Measurements from ENCODE around the gene SLC4A8. TPM values are rescaled to one million over a fixed set of nuclear protein-coding genes. Genes with fewer than 3 reads are reported as not detected.

The SLC4A8 gene
- total and polyA plus RNA-seq, 7 donors, result under 0.01 to 3.0 (median 0.71) TPM

DNA sequence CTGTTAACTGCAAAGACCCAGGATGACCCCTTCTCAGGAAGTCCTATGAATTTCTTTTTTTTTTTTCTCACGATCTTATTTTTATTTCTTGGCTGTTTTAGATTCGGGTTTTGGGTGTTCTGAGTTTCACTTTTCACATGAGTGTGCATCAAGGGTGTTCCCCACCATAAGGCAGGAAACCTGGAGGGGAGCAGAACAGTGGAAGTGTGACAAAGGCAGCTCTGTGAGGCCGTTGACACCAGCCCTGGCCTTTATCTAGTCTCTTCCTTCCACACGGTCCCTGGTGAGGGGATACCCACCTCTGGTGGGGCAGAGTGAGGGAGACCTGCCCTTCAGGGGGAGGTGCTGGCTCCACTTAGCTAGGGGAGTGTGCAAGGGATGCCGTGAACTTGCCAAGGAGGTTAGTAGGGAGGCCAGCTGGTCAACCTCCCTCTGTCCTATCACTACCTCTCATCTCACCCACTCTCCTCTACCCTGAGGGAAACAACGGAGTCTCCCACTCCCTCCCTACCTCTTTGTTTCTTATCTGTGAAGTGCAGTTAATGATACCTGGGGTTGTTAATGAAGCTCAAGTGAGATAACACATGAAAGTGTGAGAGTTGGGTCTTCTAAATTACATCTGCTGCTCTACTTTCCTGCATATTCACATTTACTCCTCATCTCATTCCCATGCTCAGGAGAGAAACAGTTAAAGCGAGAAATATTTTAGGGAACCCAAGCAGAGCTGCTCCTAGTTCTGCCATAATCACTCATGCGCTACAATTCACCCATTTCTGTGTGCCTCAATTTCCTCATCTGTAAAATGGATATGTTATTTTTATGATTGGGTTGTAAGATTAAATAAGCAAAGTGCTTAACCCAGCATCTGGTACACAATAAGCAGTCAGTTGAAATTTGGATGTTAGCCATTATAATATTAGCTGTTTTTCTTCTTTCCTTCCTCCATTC is 29.1 kb upstream of the SLC4A8 start:
- Histone ChIP-seq H3K9me3 (no peaks in the 10 kb centered on the region), H3K27me3 (peaks cover 15 to 40% (median 16%) of the 10 kb centered on the region in 3 donors), H3K36me3 (no peaks in the 10 kb centered on the region), H3K27ac (no peak overlapping the region), H3K4me1 (peaks cover 0 to 17% (median 14%) of the 10 kb centered on the region in 4 donors), H3K4me3 (no peak overlapping the region)
- intact Hi-C loops (cut with DNase I), result no loop called here
- WGBS, 2 donors, result 48 to 61% methylated on average over 8 of the region's 8 CpGs
- TF ChIP-seq POLR2AphosphoS5 (IDR thresholded peaks at IDR 0.05) (no peak), EP300 (IDR thresholded peaks at IDR 0.05) (no peak), POLR2A (IDR thresholded peaks at IDR 0.05) (no peak)
- TF ChIP-seq, protein P1, sequence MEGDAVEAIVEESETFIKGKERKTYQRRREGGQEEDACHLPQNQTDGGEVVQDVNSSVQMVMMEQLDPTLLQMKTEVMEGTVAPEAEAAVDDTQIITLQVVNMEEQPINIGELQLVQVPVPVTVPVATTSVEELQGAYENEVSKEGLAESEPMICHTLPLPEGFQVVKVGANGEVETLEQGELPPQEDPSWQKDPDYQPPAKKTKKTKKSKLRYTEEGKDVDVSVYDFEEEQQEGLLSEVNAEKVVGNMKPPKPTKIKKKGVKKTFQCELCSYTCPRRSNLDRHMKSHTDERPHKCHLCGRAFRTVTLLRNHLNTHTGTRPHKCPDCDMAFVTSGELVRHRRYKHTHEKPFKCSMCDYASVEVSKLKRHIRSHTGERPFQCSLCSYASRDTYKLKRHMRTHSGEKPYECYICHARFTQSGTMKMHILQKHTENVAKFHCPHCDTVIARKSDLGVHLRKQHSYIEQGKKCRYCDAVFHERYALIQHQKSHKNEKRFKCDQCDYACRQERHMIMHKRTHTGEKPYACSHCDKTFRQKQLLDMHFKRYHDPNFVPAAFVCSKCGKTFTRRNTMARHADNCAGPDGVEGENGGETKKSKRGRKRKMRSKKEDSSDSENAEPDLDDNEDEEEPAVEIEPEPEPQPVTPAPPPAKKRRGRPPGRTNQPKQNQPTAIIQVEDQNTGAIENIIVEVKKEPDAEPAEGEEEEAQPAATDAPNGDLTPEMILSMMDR (IDR thresholded peaks at IDR 0.05), result no peak
- DNase-seq, result no peak

DNA sequence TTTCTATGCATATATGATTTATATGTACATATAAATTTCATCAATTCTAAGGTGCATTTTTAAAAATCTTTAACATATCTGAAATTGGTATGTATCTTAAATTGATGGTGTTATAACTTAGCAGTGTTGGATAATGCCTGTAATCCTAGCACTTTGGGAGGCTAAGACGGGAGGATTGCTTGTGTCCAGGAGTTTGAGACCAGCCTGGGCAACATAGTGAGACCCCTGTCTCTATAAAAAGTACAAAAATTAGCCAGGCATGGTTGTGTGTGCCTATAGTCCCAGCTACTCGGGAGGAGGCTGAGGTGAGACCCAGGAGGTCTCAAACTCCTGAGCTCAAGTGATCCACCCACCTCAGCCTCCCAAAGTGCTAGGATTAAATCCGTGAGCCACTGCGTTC is 27.0 kb upstream of the SLC4A8 start:
- Histone ChIP-seq H3K27ac (no peak overlapping the region), H3K4me3 (no peak overlapping the region), H3K4me1 (no peaks in the 10 kb centered on the region), H3K36me3 (no peaks in the 10 kb centered on the region), H3K9me3 (no peaks in the 10 kb centered on the region), H3K27me3 (peaks cover 3 to 29% (median 7%) of the 10 kb centered on the region in 3 donors)
- 33 to 64% methylated on average over 4 of the region's 4 CpGs for whole genome bisulfite sequencing, 2 donors
- DNase-seq, result no peak
- intact Hi-C loops (cut with DNase I), result no loop called here
- TF ChIP-seq POLR2A (IDR thresholded peaks at IDR 0.05) (no peak), POLR2AphosphoS5 (IDR thresholded peaks at IDR 0.05) (no peak), EP300 (IDR thresholded peaks at IDR 0.05) (no peak)
- TF ChIP-seq, protein P1 (IDR thresholded peaks at IDR 0.05), result no peak

DNA sequence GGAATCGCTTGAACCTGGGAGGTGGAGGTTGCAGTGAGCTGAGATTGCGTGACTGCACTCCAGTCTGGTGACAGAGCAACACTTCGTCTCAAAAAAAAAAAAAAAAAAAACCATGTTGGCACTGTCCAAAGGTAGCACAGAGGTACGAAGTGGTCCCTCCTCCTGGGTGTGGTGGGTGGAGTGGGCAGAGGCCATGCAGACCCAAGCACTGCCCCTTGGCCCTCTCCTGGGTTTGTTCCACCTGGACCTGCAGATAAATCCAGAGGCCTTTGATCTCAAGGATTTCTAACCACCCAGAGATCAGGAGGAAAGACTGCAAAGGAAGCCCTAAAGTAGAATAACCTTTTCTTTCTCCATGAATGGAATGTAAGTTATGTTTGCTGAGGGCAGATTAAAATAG is 24.7 kb upstream of the SLC4A8 start:
- no peaks in the 10 kb centered on the region for H3K36me3 ChIP-seq
- H3K9me3 ChIP-seq, result no peaks in the 10 kb centered on the region
- H3K27me3 ChIP-seq, result peaks cover 0 to 22% (median 7%) of the 10 kb centered on the region in 3 donors
- no peak for DNase-seq
- no peak overlapping the region for H3K27ac ChIP-seq
- intact Hi-C loops (cut with DNase I), result no loop called here
- WGBS, 2 donors, result 22 to 55% methylated on average over 4 of the region's 4 CpGs
- no peak overlapping the region for H3K4me3 ChIP-seq
- TF ChIP-seq POLR2A (IDR thresholded peaks at IDR 0.05), result no peak
- TF ChIP-seq, protein P1 (IDR thresholded peaks at IDR 0.05), result no peak
- TF ChIP-seq POLR2AphosphoS5 (IDR thresholded peaks at IDR 0.05), result no peak
- no peak for TF ChIP-seq EP300 (IDR thresholded peaks at IDR 0.05)
- H3K4me1 ChIP-seq, result no peaks in the 10 kb centered on the region

DNA sequence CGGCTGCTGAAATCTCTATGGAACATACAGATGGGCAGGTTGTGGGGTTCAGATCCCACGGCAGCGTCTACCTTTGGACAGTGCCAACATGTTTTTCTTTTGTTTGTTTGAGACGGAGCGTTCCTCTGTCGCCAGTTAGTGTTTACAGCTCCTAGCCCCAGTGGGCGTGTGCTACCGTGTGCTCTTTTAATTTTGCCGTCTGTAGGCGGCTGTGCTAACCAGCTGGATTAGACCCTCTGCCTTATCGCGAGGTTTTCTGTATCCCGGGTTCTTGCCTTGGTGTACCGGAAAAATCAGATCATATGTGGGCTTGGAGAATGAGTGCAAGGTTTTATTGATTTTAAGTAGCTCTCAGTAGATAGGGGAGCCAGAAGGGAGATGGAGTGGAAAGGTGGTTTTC is 23.6 kb upstream of the SLC4A8 start:
- H3K4me3 ChIP-seq, result no peak overlapping the region
- DNase-seq, result no peak
- H3K36me3 ChIP-seq, result no peaks in the 10 kb centered on the region
- H3K27me3 ChIP-seq, result peaks cover 0 to 22% (median 7%) of the 10 kb centered on the region in 3 donors
- TF ChIP-seq, protein P1 (IDR thresholded peaks at IDR 0.05), result no peak
- TF ChIP-seq POLR2A (IDR thresholded peaks at IDR 0.05), result no peak
- no peak for TF ChIP-seq EP300 (IDR thresholded peaks at IDR 0.05)
- no peak for TF ChIP-seq POLR2AphosphoS5 (IDR thresholded peaks at IDR 0.05)
- WGBS, 2 donors, result 19 to 66% methylated on average over 14 of the region's 14 CpGs
- H3K4me1 ChIP-seq, result no peaks in the 10 kb centered on the region
- H3K27ac ChIP-seq, result no peak overlapping the region
- no peaks in the 10 kb centered on the region for H3K9me3 ChIP-seq
- intact Hi-C loops (cut with DNase I), result no loop called here
